ENCODE results near the gene ELK3.

ELK3 gene

GRCh38 chr12:96193725-96194575 is at the start of gene ELK3 (continued):
- TF ChIP-seq ZNF214 (tag by site-specific recombination; IDR thresholded peaks at IDR 0.05; ENCODE audit: borderline replicate concordance) (no peak), ZNF16 (tag by site-specific recombination; IDR thresholded peaks at IDR 0.05; ENCODE audit: low read depth) (no peak), ZNF280D (tag by site-specific recombination; IDR thresholded peaks at IDR 0.05) (no peak), BCL6B (tag by site-specific recombination; IDR thresholded peaks at IDR 0.05) (no peak), PATZ1 (tag by site-specific recombination; IDR thresholded peaks at IDR 0.05) (peak; percentile 87), REPIN1 (tag by site-specific recombination; IDR thresholded peaks at IDR 0.05; ENCODE audit: low read depth) (no peak), ZNF274 (IDR thresholded peaks at IDR 0.05; ENCODE audit: low read length) (no peak), ZNF274 (tag by site-specific recombination; IDR thresholded peaks at IDR 0.05; ENCODE audit: borderline replicate concordance) (no peak), ZNF155 (tag by site-specific recombination; IDR thresholded peaks at IDR 0.05) (no peak), ZNF544 (tag by site-specific recombination; IDR thresholded peaks at IDR 0.05) (no peak), HOXA7 (CRISPR knock-in tag; IDR thresholded peaks at IDR 0.05; ENCODE audit: borderline replicate concordance) (no peak), KLF7 (tag by site-specific recombination; IDR thresholded peaks at IDR 0.05; ENCODE audit: borderline replicate concordance) (no peak), HOXD13 (CRISPR knock-in tag; IDR thresholded peaks at IDR 0.05; ENCODE audit: borderline replicate concordance) (no peak), ZIC2 (tag by site-specific recombination; IDR thresholded peaks at IDR 0.05) (peak; percentile 90), SP2 (tag by site-specific recombination; IDR thresholded peaks at IDR 0.05) (no peak), SALL2 (tag by site-specific recombination; IDR thresholded peaks at IDR 0.05; ENCODE audit: borderline replicate concordance) (no peak), ZBTB48 (tag by site-specific recombination; IDR thresholded peaks at IDR 0.05) (peak; percentile 37; the same call in 1 of the 2 replicates), ZNF391 (tag by site-specific recombination; IDR thresholded peaks at IDR 0.05; ENCODE audit: borderline replicate concordance, low read depth) (0 out of 2 replicates have a peak, but pooled peaks have one; percentile 52), ZNF623 (tag by site-specific recombination; IDR thresholded peaks at IDR 0.05) (no peak), GLIS2 (tag by site-specific recombination; IDR thresholded peaks at IDR 0.05) (peak; percentile 86)
- TF ChIP-seq, protein P1, sequence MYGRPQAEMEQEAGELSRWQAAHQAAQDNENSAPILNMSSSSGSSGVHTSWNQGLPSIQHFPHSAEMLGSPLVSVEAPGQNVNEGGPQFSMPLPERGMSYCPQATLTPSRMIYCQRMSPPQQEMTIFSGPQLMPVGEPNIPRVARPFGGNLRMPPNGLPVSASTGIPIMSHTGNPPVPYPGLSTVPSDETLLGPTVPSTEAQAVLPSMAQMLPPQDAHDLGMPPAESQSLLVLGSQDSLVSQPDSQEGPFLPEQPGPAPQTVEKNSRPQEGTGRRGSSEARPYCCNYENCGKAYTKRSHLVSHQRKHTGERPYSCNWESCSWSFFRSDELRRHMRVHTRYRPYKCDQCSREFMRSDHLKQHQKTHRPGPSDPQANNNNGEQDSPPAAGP (tag by site-specific recombination; IDR thresholded peaks at IDR 0.05), result no peak
- TF ChIP-seq, protein P2, sequence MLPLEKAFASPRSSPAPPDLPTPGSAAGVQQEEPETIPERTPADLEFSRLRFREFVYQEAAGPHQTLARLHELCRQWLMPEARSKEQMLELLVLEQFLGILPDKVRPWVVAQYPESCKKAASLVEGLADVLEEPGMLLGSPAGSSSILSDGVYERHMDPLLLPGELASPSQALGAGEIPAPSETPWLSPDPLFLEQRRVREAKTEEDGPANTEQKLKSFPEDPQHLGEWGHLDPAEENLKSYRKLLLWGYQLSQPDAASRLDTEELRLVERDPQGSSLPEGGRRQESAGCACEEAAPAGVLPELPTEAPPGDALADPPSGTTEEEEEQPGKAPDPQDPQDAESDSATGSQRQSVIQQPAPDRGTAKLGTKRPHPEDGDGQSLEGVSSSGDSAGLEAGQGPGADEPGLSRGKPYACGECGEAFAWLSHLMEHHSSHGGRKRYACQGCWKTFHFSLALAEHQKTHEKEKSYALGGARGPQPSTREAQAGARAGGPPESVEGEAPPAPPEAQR (tag by site-specific recombination; IDR thresholded peaks at IDR 0.05), result no peak
- TF ChIP-seq, protein P3, sequence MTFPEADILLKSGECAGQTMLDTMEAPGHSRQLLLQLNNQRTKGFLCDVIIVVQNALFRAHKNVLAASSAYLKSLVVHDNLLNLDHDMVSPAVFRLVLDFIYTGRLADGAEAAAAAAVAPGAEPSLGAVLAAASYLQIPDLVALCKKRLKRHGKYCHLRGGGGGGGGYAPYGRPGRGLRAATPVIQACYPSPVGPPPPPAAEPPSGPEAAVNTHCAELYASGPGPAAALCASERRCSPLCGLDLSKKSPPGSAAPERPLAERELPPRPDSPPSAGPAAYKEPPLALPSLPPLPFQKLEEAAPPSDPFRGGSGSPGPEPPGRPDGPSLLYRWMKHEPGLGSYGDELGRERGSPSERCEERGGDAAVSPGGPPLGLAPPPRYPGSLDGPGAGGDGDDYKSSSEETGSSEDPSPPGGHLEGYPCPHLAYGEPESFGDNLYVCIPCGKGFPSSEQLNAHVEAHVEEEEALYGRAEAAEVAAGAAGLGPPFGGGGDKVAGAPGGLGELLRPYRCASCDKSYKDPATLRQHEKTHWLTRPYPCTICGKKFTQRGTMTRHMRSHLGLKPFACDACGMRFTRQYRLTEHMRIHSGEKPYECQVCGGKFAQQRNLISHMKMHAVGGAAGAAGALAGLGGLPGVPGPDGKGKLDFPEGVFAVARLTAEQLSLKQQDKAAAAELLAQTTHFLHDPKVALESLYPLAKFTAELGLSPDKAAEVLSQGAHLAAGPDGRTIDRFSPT (tag by site-specific recombination; IDR thresholded peaks at IDR 0.05), result peak; percentile 84
- TF ChIP-seq, protein P4, sequence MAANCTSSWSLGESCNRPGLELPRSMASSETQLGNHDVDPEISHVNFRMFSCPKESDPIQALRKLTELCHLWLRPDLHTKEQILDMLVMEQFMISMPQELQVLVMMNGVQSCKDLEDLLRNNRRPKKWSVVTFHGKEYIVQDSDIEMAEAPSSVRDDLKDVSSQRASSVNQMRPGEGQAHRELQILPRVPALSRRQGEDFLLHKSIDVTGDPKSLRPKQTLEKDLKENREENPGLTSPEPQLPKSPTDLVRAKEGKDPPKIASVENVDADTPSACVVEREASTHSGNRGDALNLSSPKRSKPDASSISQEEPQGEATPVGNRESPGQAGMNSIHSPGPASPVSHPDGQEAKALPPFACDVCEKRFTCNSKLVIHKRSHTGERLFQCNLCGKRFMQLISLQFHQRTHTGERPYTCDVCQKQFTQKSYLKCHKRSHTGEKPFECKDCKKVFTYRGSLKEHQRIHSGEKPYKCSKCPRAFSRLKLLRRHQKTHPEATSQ (tag by site-specific recombination; IDR thresholded peaks at IDR 0.05), result 0 out of 2 replicates have a peak, but pooled peaks have one; percentile 58

Data from HEK293 (cell line).